T-cell (primary cell): ENCODE data around the gene ZFAND2A. TPM values are rescaled to one million over a fixed set of nuclear protein-coding genes. Genes with fewer than 3 reads are reported as not detected.
"Not testable (repeated sequence)": the region's sequence is repeated elsewhere in the genome, so short reads cannot be mapped to it uniquely, and the experiment has no call there.

Source experiments
- ATAC-seq, 4 experiments: fragments of 200-7000 bp in 3 of 4; fragments of 150-1000 bp in 1 of 4; cut with Tn5 transposase; replicated peaks in 1 of 4; 1 replicate in 3 of 4; 2 replicates in 1 of 4; pipeline ENCODE4 v1.10.0; 2021; ENCODE audit warnings: moderate library complexity in 3 of 4, mild to moderate bottlenecking in 2 of 4, moderate number of reproducible peaks in 1 of 4
- CTCF ChIA-PET, 2 donors: fragments of 300-600 bp; sonication (Branson Sonifier 250); formaldehyde crosslinking; loops; one replicate each; lab custom pipeline; 2022; ENCODE audit warnings: antibody characterized with exemption in 2 of 2; lab: Charles Lee
- POLR2A ChIA-PET, 2 donors: fragments of 300-600 bp; sonication (Branson Sonifier 250); formaldehyde crosslinking; loops; one replicate each; lab custom pipeline; 2022; ENCODE audit warnings: antibody characterized with exemption in 2 of 2; lab: Charles Lee
- DNase-seq, 35 experiments: peaks; one replicate each; pipeline versions ENCODE4 v3.0.0 to v3.0.0-alpha.2; 2013 to 2023
- H3K27ac ChIP-seq: one replicate; pipeline ENCODE4 v1.5.1; 2013; ENCODE audit warnings: low read length
- H3K27me3 ChIP-seq, 2 experiments: replicated peaks in 1 of 2; 1 replicate in 1 of 2; 2 replicates in 1 of 2; pipeline versions ENCODE4 v1.6.1 to v1.7.0; 2013; ENCODE audit warnings: low read length in 1 of 2, mixed read lengths in 1 of 2; ENCODE audit not compliant: control insufficient read depth in 2 of 2, insufficient read depth in 2 of 2; ENCODE audit errors: extremely low read depth in 1 of 2
- H3K36me3 ChIP-seq, 2 donors: 1 replicate in 1 of 2; 2 replicates in 1 of 2; pipeline versions ENCODE4 v1.6.1 to v1.7.0; 2013; ENCODE audit warnings: low read length in 1 of 2; ENCODE audit not compliant: control insufficient read depth in 2 of 2, insufficient read depth in 1 of 2; ENCODE audit errors: extremely low read depth in 1 of 2
- H3K4me1 ChIP-seq, 2 experiments: 1 replicate in 1 of 2; 2 replicates in 1 of 2; pipeline versions ENCODE4 v1.6.1 to v1.7.0; 2013; ENCODE audit warnings: low read length in 2 of 2, mixed read lengths in 1 of 2; ENCODE audit not compliant: insufficient read depth in 2 of 2, control insufficient read depth in 1 of 2; ENCODE audit errors: extremely low read depth in 1 of 2
- H3K4me3 ChIP-seq, 2 donors: 1 replicate in 1 of 2; 2 replicates in 1 of 2; pipeline versions ENCODE4 v1.5.1 to v1.7.0; 2013; ENCODE audit warnings: mild to moderate bottlenecking in 2 of 2, low read length in 1 of 2, moderate library complexity in 1 of 2; ENCODE audit not compliant: control insufficient read depth in 1 of 2; ENCODE audit errors: extremely low read depth in 1 of 2
- H3K9me3 ChIP-seq: 2 replicates; pipeline ENCODE4 v1.7.0; 2013
- H3K27ac Mint-ChIP-seq, 2 donors: one replicate each; pipeline ENCODE4 v1.8.0; 2020 to 2021; ENCODE audit warnings: mild to moderate bottlenecking in 2 of 2, mixed read lengths in 2 of 2
- H3K27me3 Mint-ChIP-seq, 2 donors: one replicate each; pipeline ENCODE4 v1.8.0; 2021 to 2022; ENCODE audit warnings: mixed read lengths in 2 of 2
- H3K36me3 Mint-ChIP-seq: one replicate; pipeline ENCODE4 v1.8.0; 2021; ENCODE audit warnings: mixed read lengths
- H3K4me1 Mint-ChIP-seq, 3 donors: one replicate each; pipeline ENCODE4 v1.8.0; 2020 to 2022; ENCODE audit warnings: mixed read lengths in 3 of 3, mild to moderate bottlenecking in 1 of 3
- H3K4me3 Mint-ChIP-seq, 3 donors: one replicate each; pipeline ENCODE4 v1.8.0; 2020 to 2022; ENCODE audit warnings: mild to moderate bottlenecking in 3 of 3, mixed read lengths in 3 of 3, moderate library complexity in 3 of 3
- H3K9me3 Mint-ChIP-seq, 3 donors: one replicate each; pipeline ENCODE4 v1.8.0; 2020 to 2022; ENCODE audit warnings: mixed read lengths in 3 of 3
- WGBS: methylation state at CpG from one replicate; pipeline ENCODE4 v1.1.5; 2013; ENCODE audit warnings: missing lambda C conversion rate; ENCODE audit not compliant: insufficient coverage; 5-methylcytosine and 5-hydroxymethylcytosine counted together
- total RNA-seq, 35 experiments: library from RNA in 6 of 35; stranded (reverse) in 6 of 35; fragments of 120-200 nt in 1 of 35; gene quantifications; one replicate each; pipeline versions ENCODE4 v1.2.1 to v1.2.4 and lab custom pipeline; 2013 to 2026

ZFAND2A gene
- total RNA-seq, 5 donors from 2014 or later (not counting 1 experiment from before 2014, with no cell fraction given) = 26.6 to 77.3 (median 30.1) TPM

GRCh38 chr7:1160670-1161021 is 650 bp upstream of the ZFAND2A start:
- ChIA-PET POLR2A (interaction anchor here in 1 of 2 donors (1.0 kb wide), 1 partner anchor 22 kb away, joined by 6 read pairs; a partner anchor contains a TSS), CTCF (interaction anchor here in 1 of 2 donors (1.9 kb wide), 1 partner anchor 22 kb away, joined by 5 read pairs; a partner anchor contains a TSS)
- ATAC-seq (peak in 2 of 4 experiments; percentile 4), DNase-seq (peak in 1 of 35 experiments; percentile 9)
- Mint-ChIP-seq H3K9me3 (no peaks in the 10 kb centered on the region), H3K4me1 (peaks cover 22 to 31% (median 25%) of the 10 kb centered on the region in 3 donors), H3K27ac (peak overlapping the region; percentile 88 to 89), H3K27me3 (no peaks in the 10 kb centered on the region), H3K4me3 (peak overlapping the region; percentile 77 to 87 (median 86)), H3K36me3 (peaks cover 8% of the 10 kb centered on the region)
- Histone ChIP-seq H3K36me3 (peaks cover 0 to 24% of the 10 kb centered on the region in 2 donors), H3K4me3 (peak overlapping the region; percentile 52 to 65), H3K27ac (peak overlapping the region; percentile 66), H3K9me3 (no peaks in the 10 kb centered on the region), H3K4me1 (peaks cover 8 to 29% of the 10 kb centered on the region in 2 experiments), H3K27me3 (no peaks in the 10 kb centered on the region)
- WGBS = 24% methylated on average over 19 of the region's 19 CpGs

- H3K27me3 ChIP-seq, DNase-seq, ATAC-seq, H3K27me3 Mint-ChIP-seq, POLR2A ChIA-PET, H3K9me3 Mint-ChIP-seq, H3K9me3 ChIP-seq: not testable (repeated sequence)
- Mint-ChIP-seq H3K36me3 (peaks cover 18% of the 10 kb centered on the region), H3K4me1 (peaks cover 22 to 31% (median 25%) of the 10 kb centered on the region in 3 donors), H3K27ac (peak overlapping the region; percentile 65 to 80), H3K4me3 (peak overlapping the region; percentile 80 to 86 (median 83))
- CTCF ChIA-PET = interaction anchor here in 1 of 2 donors (0.5 to 1.9 kb wide), 2 partner anchors 8 to 21 kb away, joined by 3 to 5 read pairs; a partner anchor contains a TSS
- WGBS = 9% methylated on average over 16 of the region's 26 CpGs
- Histone ChIP-seq H3K36me3 (peaks cover 0 to 33% of the 10 kb centered on the region in 2 donors), H3K27ac (peak overlapping the region; percentile 35), H3K4me1 (peaks cover 8 to 29% of the 10 kb centered on the region in 2 experiments), H3K4me3 (peak overlapping the region; percentile 63 to 100)
Measured at GRCh38 chr7:1159231-1159630, 765 bp downstream of the ZFAND2A start.

- POLR2A ChIA-PET = interaction anchor here in 1 of 2 donors (0.8 kb wide), 1 partner anchor 20 kb away, joined by 6 read pairs; no protein-coding TSS in a partner anchor
- Mint-ChIP-seq H3K27ac (peak overlapping the region; percentile 65 to 80), H3K36me3 (peaks cover 24% of the 10 kb centered on the region), H3K4me1 (peaks cover 22 to 31% (median 25%) of the 10 kb centered on the region in 3 donors), H3K9me3 (no peaks in the 10 kb centered on the region), H3K27me3 (no peaks in the 10 kb centered on the region), H3K4me3 (peak overlapping the region; percentile 80 to 86 (median 83))
- H3K27me3 ChIP-seq = no peaks in the 10 kb centered on the region
- CTCF ChIA-PET = interaction anchor here in 1 of 2 donors (1.9 kb wide), 1 partner anchor 20 kb away, joined by 5 read pairs; a partner anchor contains a TSS
- H3K36me3 ChIP-seq = peaks cover 3 to 41% of the 10 kb centered on the region in 2 donors
- H3K4me3 ChIP-seq = peak overlapping the region; percentile 63 to 100
- peak overlapping the region; percentile 35 for H3K27ac ChIP-seq
- H3K9me3 ChIP-seq = no peaks in the 10 kb centered on the region
- H3K4me1 ChIP-seq = peaks cover 8 to 29% of the 10 kb centered on the region in 2 experiments
- WGBS = 74% methylated on average over 20 of the region's 25 CpGs
- DNase-seq = no peak
- ATAC-seq = no peak
Measured at GRCh38 chr7:1158203-1159126, 1.5 kb downstream of the ZFAND2A start.

GRCh38 chr7:1156782-1157535 is 3.0 kb downstream of the ZFAND2A start:
- Histone ChIP-seq H3K36me3 (peaks cover 13 to 56% of the 10 kb centered on the region in 2 donors), H3K9me3 (no peaks in the 10 kb centered on the region), H3K4me1 (peaks cover 8 to 29% of the 10 kb centered on the region in 2 experiments), H3K27me3 (no peaks in the 10 kb centered on the region), H3K27ac (no peak overlapping the region), H3K4me3 (no peak overlapping the region)
- CTCF ChIA-PET = no interaction called here
- H3K4me3 Mint-ChIP-seq = peak overlapping the region; percentile 80 to 86 (median 83)
- peaks cover 22 to 30% (median 25%) of the 10 kb centered on the region in 3 donors for H3K4me1 Mint-ChIP-seq
- DNase-seq (no peak), ATAC-seq (no peak)
- POLR2A ChIA-PET = no interaction called here
- H3K27ac Mint-ChIP-seq = no peak overlapping the region
- H3K9me3 Mint-ChIP-seq = no peaks in the 10 kb centered on the region
- peaks cover 35% of the 10 kb centered on the region for H3K36me3 Mint-ChIP-seq
- 78% methylated on average over 8 of the region's 10 CpGs for WGBS
- no peaks in the 10 kb centered on the region for H3K27me3 Mint-ChIP-seq

- H3K9me3 ChIP-seq, H3K27ac Mint-ChIP-seq, DNase-seq, H3K27me3 Mint-ChIP-seq, H3K9me3 Mint-ChIP-seq, H3K27ac ChIP-seq, H3K27me3 ChIP-seq, H3K4me3 ChIP-seq, ATAC-seq, H3K4me3 Mint-ChIP-seq, CTCF ChIA-PET: not testable (repeated sequence)
- peaks cover 19 to 25% (median 22%) of the 10 kb centered on the region in 3 donors for H3K4me1 Mint-ChIP-seq
- peaks cover 38% of the 10 kb centered on the region for H3K36me3 Mint-ChIP-seq
- POLR2A ChIA-PET = interaction anchor here in 1 of 2 donors (0.6 kb wide), 1 partner anchor 14 kb away, joined by 5 read pairs; no protein-coding TSS in a partner anchor
- 97% methylated on average over 18 of the region's 33 CpGs for WGBS
- Histone ChIP-seq H3K36me3 (peaks cover 16 to 64% of the 10 kb centered on the region in 2 donors), H3K4me1 (peaks cover 8 to 25% of the 10 kb centered on the region in 2 experiments)
Measured at GRCh38 chr7:1155818-1156781, 3.9 kb downstream of the ZFAND2A start.
